Panc1 (cell line): ENCODE measurements around the gene ZIC2. TPM values are rescaled to one million over a fixed set of nuclear protein-coding genes. Genes with fewer than 3 reads are reported as not detected.
A peak's percentile ranks its signal among the peaks of the same experiment; 100 is the strongest.

Experiments
- ATAC-seq: fragments of 200-7000 bp; cut with Tn5 transposase; 2 replicates; pipeline ENCODE4 v1.9.1; 2020; ENCODE audit warnings: mild to moderate bottlenecking, moderate library complexity
- Bru-seq: library from RNA; stranded (reverse); fragments of 400-500 nt; gene quantifications from one replicate; lab custom pipeline; 2021; lab: Mats Ljungman, UMichigan
- BruChase-seq, 2 experiments: library from RNA; stranded (reverse); fragments of 400-500 nt; gene quantifications; one replicate each; lab custom pipeline; 2021; lab: Mats Ljungman, UMichigan
- BruUV-seq: library from RNA; stranded (reverse); fragments of 400-500 nt; replicated peaks from 2 replicates; lab custom pipeline; 2021; lab: Mats Ljungman, UMichigan
- CTCF ChIA-PET: fragments of 300-600 bp; sonication (Branson Sonifier 250); formaldehyde crosslinking; loops from one replicate; lab custom pipeline; 2022; ENCODE audit warnings: antibody characterized with exemption; lab: Charles Lee
- POLR2A ChIA-PET: fragments of 300-600 bp; sonication (Branson Sonifier 250); formaldehyde crosslinking; loops from one replicate; lab custom pipeline; 2022; ENCODE audit warnings: antibody characterized with exemption; lab: Charles Lee
- DNase-seq: peaks from one replicate; pipeline ENCODE4 v3.0.0-alpha.2; 2010; ENCODE audit warnings: low read depth, low spot score
- H3K27ac ChIP-seq: 2 replicates; pipeline ENCODE4 v1.5.1; 2011; ENCODE audit warnings: mild to moderate bottlenecking, low read length, inconsistent platforms
- H3K27me3 ChIP-seq: fragments of 200-500 bp; sonication (Bioruptor generic); 2 replicates; pipeline ENCODE4 v1.6.0; 2014; ENCODE audit warnings: low read length, inconsistent platforms; ENCODE audit not compliant: control insufficient read depth, insufficient read depth
- H3K36me3 ChIP-seq: fragments of 200-500 bp; sonication (Bioruptor generic); 2 replicates; pipeline ENCODE4 v1.5.1; 2014; ENCODE audit warnings: inconsistent platforms, mild to moderate bottlenecking, low read length, moderate library complexity; ENCODE audit not compliant: control insufficient read depth, insufficient read depth
- H3K4me1 ChIP-seq: 2 replicates; pipeline ENCODE4 v1.5.1; 2011; ENCODE audit warnings: inconsistent platforms, mild to moderate bottlenecking, low read length, moderate library complexity; ENCODE audit not compliant: control insufficient read depth, insufficient read depth
- H3K4me3 ChIP-seq, 2 experiments: 2 replicates each; pipeline ENCODE4 v1.5.1; 2011 to 2012; ENCODE audit warnings: low read depth in 2 of 2, low read length in 2 of 2, mild to moderate bottlenecking in 2 of 2, inconsistent platforms in 1 of 2, moderate library complexity in 1 of 2
- H3K9me3 ChIP-seq: fragments of 200-500 bp; sonication (Bioruptor generic); 2 replicates; pipeline ENCODE4 v1.5.1; 2014; ENCODE audit warnings: low read depth, mild to moderate bottlenecking, inconsistent platforms, low read length, moderate library complexity; ENCODE audit not compliant: control insufficient read depth, insufficient read depth
- POLR2AphosphoS5 ChIP-seq: IDR thresholded peaks from 2 replicates; pipeline ENCODE4 v1.6.1; 2012; ENCODE audit warnings: mild to moderate bottlenecking, low read depth, low read length, moderate library complexity
- SIN3A ChIP-seq: IDR thresholded peaks from 2 replicates; pipeline ENCODE4 v1.6.1; 2012; ENCODE audit warnings: low read depth, mild to moderate bottlenecking, low read length, moderate library complexity, borderline replicate concordance; ENCODE audit not compliant: insufficient read depth
- TCF7L2 ChIP-seq: IDR thresholded peaks from 2 replicates; pipeline ENCODE4 v1.6.1; 2011; ENCODE audit warnings: mild to moderate bottlenecking, low read depth, low read length, inconsistent platforms
- in situ Hi-C: cut with HindIII; loops from 2 replicates; pipeline ENCODE4 v1.10.0; 2016; ENCODE audit warnings: low sequenced_read_pairs, low pct_unique_long_range_greater_than_20kb
- intact Hi-C: fragments of 100-400 bp; cut with micrococcal nuclease; formaldehyde crosslinking; loops from one replicate; pipeline ENCODE4 v1.10.0; 2022; ENCODE audit not compliant: unreplicated experiment
- long read RNA-seq: library from polyadenylated mRNA; unstranded; transcript quantifications from one replicate; pipeline ENCODE4 v2.0.0, GENCODE V29; 2021; ENCODE audit not compliant: unreplicated experiment
- polyA plus RNA-seq: library from polyadenylated mRNA; unstranded; fragments of >200 nt; gene quantifications from one replicate; pipeline ENCODE4 v1.2.1, GENCODE V29; 2012; ENCODE audit warnings: missing spikeins; ENCODE audit not compliant: insufficient read length
- total RNA-seq: library from RNA; stranded (reverse); gene quantifications from one replicate; pipeline ENCODE4 v1.2.1, GENCODE V29; 2021; ENCODE audit not compliant: unreplicated experiment
- TF ChIP-seq, protein P1 (sequence below), 2 experiments: IDR thresholded peaks; 2 replicates each; pipeline ENCODE4 v1.6.1; 2011 to 2012; ENCODE audit warnings: low read depth in 2 of 2, control low read depth in 1 of 2, low read length in 1 of 2, mild to moderate bottlenecking in 1 of 2, moderate library complexity in 1 of 2; ENCODE audit not compliant: insufficient read depth in 1 of 2
- TF ChIP-seq, protein P2 (sequence below): fragments of 450-650 bp; IDR thresholded peaks from 2 replicates; pipeline ENCODE4 v1.5.1; 2017; ENCODE audit warnings: mild to moderate bottlenecking

Gene ZIC2
- total RNA-seq, result 54.5 TPM
- polyA plus RNA-seq, result 43.4 TPM
- percentile 89 among the genes with signal in this experiment for Bru-seq, nascent RNA
- BruChase-seq, experiment 1, labeled RNA remaining after a 2-hour chase, result percentile 97 among the genes with signal in this experiment
- BruChase-seq, experiment 2, labeled RNA remaining after a 6-hour chase, result percentile 84 among the genes with signal in this experiment
- long read RNA-seq, transcript ZIC2-201 (3 exons, 2,983 nt), result major isoform, 13 of 23 reads
- long read RNA-seq, partial matches to known transcripts, result 0 of 23 reads
- long read RNA-seq, other reads (novel, unspliced or antisense), result 8 of 23 reads

DNA sequence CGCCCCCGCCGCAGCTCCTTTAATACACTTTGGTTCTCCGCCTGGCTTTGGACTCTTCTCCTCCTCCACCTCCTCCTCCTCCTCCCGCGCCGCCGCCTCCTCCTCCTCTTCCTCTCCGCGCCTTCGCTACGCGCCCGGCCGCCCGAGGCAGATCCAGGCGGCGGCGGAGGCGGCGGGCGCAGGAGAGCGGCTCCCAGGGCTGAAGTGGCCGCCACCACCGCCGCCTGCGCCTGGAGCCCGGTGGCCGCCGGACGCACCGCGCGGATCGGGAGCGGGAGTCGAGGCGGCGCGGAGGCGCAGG, at the start of gene ZIC2:
ZIC2 (plus strand) TSS at position 50 of the 301 bp plus-strand sequence. CDS start 281 bp downstream, outside the sequence.
- in situ Hi-C loops (no loop called here), intact Hi-C loops (loop anchor here (5.0 kb wide), 1 partner anchor 256 kb away; no protein-coding TSS in a partner anchor)
- ChIA-PET CTCF (interaction anchor here (0.6 to 0.8 kb wide), 2 partner anchors 105 to 223 kb away, joined by 6 to 10 read pairs; no protein-coding TSS in a partner anchor), POLR2A (interaction anchor here (0.6 to 0.8 kb wide), 3 partner anchors 56 to 319 kb away, joined by 4 to 6 read pairs (median 4); no protein-coding TSS in a partner anchor)
- Histone ChIP-seq H3K9me3 (no peaks in the 10 kb centered on the region), H3K4me1 (peaks cover 25% of the 10 kb centered on the region), H3K27me3 (no peaks in the 10 kb centered on the region), H3K27ac (peak within 1 kb of the TSS; percentile 92; the same call in 1 of the 2 replicates), H3K4me3 (peak within 1 kb of the TSS; percentile 75 to 84), H3K36me3 (peaks cover 3% of the 10 kb centered on the region; the same call in 1 of the 2 replicates)
- ATAC-seq (no peak; the same call in 1 of the 2 replicates), DNase-seq (no peak)
- BruUV-seq, result no TSS peak
- TF ChIP-seq, protein P1, sequence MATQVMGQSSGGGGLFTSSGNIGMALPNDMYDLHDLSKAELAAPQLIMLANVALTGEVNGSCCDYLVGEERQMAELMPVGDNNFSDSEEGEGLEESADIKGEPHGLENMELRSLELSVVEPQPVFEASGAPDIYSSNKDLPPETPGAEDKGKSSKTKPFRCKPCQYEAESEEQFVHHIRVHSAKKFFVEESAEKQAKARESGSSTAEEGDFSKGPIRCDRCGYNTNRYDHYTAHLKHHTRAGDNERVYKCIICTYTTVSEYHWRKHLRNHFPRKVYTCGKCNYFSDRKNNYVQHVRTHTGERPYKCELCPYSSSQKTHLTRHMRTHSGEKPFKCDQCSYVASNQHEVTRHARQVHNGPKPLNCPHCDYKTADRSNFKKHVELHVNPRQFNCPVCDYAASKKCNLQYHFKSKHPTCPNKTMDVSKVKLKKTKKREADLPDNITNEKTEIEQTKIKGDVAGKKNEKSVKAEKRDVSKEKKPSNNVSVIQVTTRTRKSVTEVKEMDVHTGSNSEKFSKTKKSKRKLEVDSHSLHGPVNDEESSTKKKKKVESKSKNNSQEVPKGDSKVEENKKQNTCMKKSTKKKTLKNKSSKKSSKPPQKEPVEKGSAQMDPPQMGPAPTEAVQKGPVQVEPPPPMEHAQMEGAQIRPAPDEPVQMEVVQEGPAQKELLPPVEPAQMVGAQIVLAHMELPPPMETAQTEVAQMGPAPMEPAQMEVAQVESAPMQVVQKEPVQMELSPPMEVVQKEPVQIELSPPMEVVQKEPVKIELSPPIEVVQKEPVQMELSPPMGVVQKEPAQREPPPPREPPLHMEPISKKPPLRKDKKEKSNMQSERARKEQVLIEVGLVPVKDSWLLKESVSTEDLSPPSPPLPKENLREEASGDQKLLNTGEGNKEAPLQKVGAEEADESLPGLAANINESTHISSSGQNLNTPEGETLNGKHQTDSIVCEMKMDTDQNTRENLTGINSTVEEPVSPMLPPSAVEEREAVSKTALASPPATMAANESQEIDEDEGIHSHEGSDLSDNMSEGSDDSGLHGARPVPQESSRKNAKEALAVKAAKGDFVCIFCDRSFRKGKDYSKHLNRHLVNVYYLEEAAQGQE (IDR thresholded peaks at IDR 0.05; ENCODE audit: insufficient read depth in 1 of 2, low read depth in 2 of 2, low read length in 1 of 2), result no peak
- TF ChIP-seq TCF7L2, result no peak
- no peak for TF ChIP-seq SIN3A
- no peak; the same call in 1 of the 2 replicates for TF ChIP-seq POLR2AphosphoS5

GRCh38 chr13:99932912-99933311, 48.7 kb upstream of the ZIC2 start:
- no peak for DNase-seq
- BruUV-seq, result no TSS peak
- ChIA-PET CTCF (no interaction called here), POLR2A (no interaction called here)
- Histone ChIP-seq H3K9me3 (no peaks in the 10 kb centered on the region), H3K27me3 (no peaks in the 10 kb centered on the region), H3K4me1 (no peaks in the 10 kb centered on the region), H3K27ac (no peak overlapping the region), H3K4me3 (no peak overlapping the region), H3K36me3 (no peaks in the 10 kb centered on the region)
- intact Hi-C loops, result no loop called here
- TF ChIP-seq TCF7L2 (no peak), SIN3A (no peak), POLR2AphosphoS5 (no peak)
- TF ChIP-seq, protein P1 (IDR thresholded peaks at IDR 0.05; ENCODE audit: insufficient read depth in 1 of 2, low read depth in 2 of 2, low read length in 1 of 2), result no peak
- TF ChIP-seq, protein P2, sequence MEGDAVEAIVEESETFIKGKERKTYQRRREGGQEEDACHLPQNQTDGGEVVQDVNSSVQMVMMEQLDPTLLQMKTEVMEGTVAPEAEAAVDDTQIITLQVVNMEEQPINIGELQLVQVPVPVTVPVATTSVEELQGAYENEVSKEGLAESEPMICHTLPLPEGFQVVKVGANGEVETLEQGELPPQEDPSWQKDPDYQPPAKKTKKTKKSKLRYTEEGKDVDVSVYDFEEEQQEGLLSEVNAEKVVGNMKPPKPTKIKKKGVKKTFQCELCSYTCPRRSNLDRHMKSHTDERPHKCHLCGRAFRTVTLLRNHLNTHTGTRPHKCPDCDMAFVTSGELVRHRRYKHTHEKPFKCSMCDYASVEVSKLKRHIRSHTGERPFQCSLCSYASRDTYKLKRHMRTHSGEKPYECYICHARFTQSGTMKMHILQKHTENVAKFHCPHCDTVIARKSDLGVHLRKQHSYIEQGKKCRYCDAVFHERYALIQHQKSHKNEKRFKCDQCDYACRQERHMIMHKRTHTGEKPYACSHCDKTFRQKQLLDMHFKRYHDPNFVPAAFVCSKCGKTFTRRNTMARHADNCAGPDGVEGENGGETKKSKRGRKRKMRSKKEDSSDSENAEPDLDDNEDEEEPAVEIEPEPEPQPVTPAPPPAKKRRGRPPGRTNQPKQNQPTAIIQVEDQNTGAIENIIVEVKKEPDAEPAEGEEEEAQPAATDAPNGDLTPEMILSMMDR, result no peak
- in situ Hi-C loops, result no loop called here
- ATAC-seq, result no peak
